Measurements from ENCODE around the gene NECAB2. TPM values are rescaled to one million over a fixed set of nuclear protein-coding genes. Genes with fewer than 3 reads are reported as not detected.

Gene NECAB2
- total RNA-seq, 1 donor from 2014 or later, result 12.6 TPM

- H2AFZ ChIP-seq (replicated peaks), result no peak overlapping the region
- Mint-ChIP-seq H3K9me3 (peaks cover 2% of the 10 kb centered on the region), H3K27me3 (ENCODE audit: insufficient read depth, low read depth) (peaks cover 29% of the 10 kb centered on the region), H3K36me3 (no peaks in the 10 kb centered on the region), H3K4me3 (no peak overlapping the region), H3K4me1 (peaks cover 57% of the 10 kb centered on the region), H3K27ac (peak overlapping the region; percentile 74)
- peaks cover 35% of the 10 kb centered on the region for H3F3A ChIP-seq (ENCODE audit: low read depth)
- no peak for DNase-seq (ENCODE audit: low spot score)
- H3K27ac ChIP-seq, result no peak overlapping the region
- H3K9me3 ChIP-seq (ENCODE audit: low read depth), result no peaks in the 10 kb centered on the region
- TF ChIP-seq EZH2 (IDR thresholded peaks at IDR 0.05) (no peak), CTCF (IDR thresholded peaks at IDR 0.05) (no peak), EZH2phosphoT487 (IDR thresholded peaks at IDR 0.05) (no peak)
- H3K36me3 ChIP-seq, result no peaks in the 10 kb centered on the region
- no peaks in the 10 kb centered on the region for H3K27me3 ChIP-seq
- no peak overlapping the region for H3K9ac ChIP-seq
- no peak overlapping the region for H3K4me3 ChIP-seq
- peaks cover 55% of the 10 kb centered on the region for H3K4me1 ChIP-seq
- H3K4me2 ChIP-seq, result peak overlapping the region; percentile 35
- no peaks in the 10 kb centered on the region for H3K79me2 ChIP-seq (ENCODE audit: low read depth)
- H4K20me1 ChIP-seq (ENCODE audit: low read depth), result peaks cover 8% of the 10 kb centered on the region
Observed at GRCh38 chr16:84041881-84042280, 73.8 kb downstream of the NECAB2 start.

GRCh38 chr16:84042308-84042878 lies 74.3 kb downstream of the NECAB2 start, which contains the start of gene SLC38A8:
SLC38A8 (minus strand) TSS chr16:84042795; CDS start chr16:84042157, 638 bp downstream.
- H2AFZ ChIP-seq (replicated peaks), result no peak within 1 kb of the TSS
- H3K27ac ChIP-seq, result no peak within 1 kb of the TSS
- H3K4me1 ChIP-seq, result peaks cover 55% of the 10 kb centered on the region
- H3K27ac Mint-ChIP-seq, result peak within 1 kb of the TSS; percentile 93
- H3K36me3 Mint-ChIP-seq, result no peaks in the 10 kb centered on the region
- H3K79me2 ChIP-seq (ENCODE audit: low read depth), result no peaks in the 10 kb centered on the region
- H3K36me3 ChIP-seq, result no peaks in the 10 kb centered on the region
- H3K4me2 ChIP-seq, result peak within 1 kb of the TSS; percentile 65
- H3K4me1 Mint-ChIP-seq, result peaks cover 60% of the 10 kb centered on the region
- no peak within 1 kb of the TSS for H3K4me3 ChIP-seq
- no peaks in the 10 kb centered on the region for H3K9me3 ChIP-seq (ENCODE audit: low read depth)
- H3K27me3 ChIP-seq, result no peaks in the 10 kb centered on the region
- TF ChIP-seq CTCF (IDR thresholded peaks at IDR 0.05) (no peak), EZH2 (IDR thresholded peaks at IDR 0.05) (no peak), EZH2phosphoT487 (IDR thresholded peaks at IDR 0.05) (no peak)
- peak within 1 kb of the TSS; percentile 48 for H3K4me3 Mint-ChIP-seq
- H3F3A ChIP-seq (ENCODE audit: low read depth), result peaks cover 35% of the 10 kb centered on the region
- peaks cover 31% of the 10 kb centered on the region for H3K27me3 Mint-ChIP-seq (ENCODE audit: insufficient read depth, low read depth)
- H3K9me3 Mint-ChIP-seq, result peaks cover 2% of the 10 kb centered on the region
- peaks cover 8% of the 10 kb centered on the region for H4K20me1 ChIP-seq (ENCODE audit: low read depth)
- no peak within 1 kb of the TSS for H3K9ac ChIP-seq
- no peak for DNase-seq (ENCODE audit: low spot score)

- Mint-ChIP-seq H3K4me1 (peaks cover 63% of the 10 kb centered on the region), H3K36me3 (no peaks in the 10 kb centered on the region)
- peak; percentile 28 for DNase-seq (ENCODE audit: low spot score)
Observed at GRCh38 chr16:84042879-84043485, 74.9 kb downstream of the NECAB2 start.

More at GRCh38 chr16:84042879-84043485, 74.9 kb downstream of the NECAB2 start:
- Mint-ChIP-seq H3K9me3 (peaks cover 2% of the 10 kb centered on the region), H3K4me3 (peak overlapping the region; percentile 48), H3K27me3 (ENCODE audit: insufficient read depth, low read depth) (peaks cover 29% of the 10 kb centered on the region), H3K27ac (peak overlapping the region; percentile 93)
- Histone ChIP-seq H3F3A (ENCODE audit: low read depth) (peaks cover 38% of the 10 kb centered on the region), H3K4me1 (peaks cover 56% of the 10 kb centered on the region), H3K9me3 (ENCODE audit: low read depth) (no peaks in the 10 kb centered on the region), H3K4me2 (peak overlapping the region; percentile 65), H3K9ac (no peak overlapping the region), H3K27ac (no peak overlapping the region), H3K36me3 (no peaks in the 10 kb centered on the region), H3K79me2 (ENCODE audit: low read depth) (no peaks in the 10 kb centered on the region), H4K20me1 (ENCODE audit: low read depth) (peaks cover 8% of the 10 kb centered on the region), H2AFZ (replicated peaks) (no peak overlapping the region), H3K4me3 (no peak overlapping the region), H3K27me3 (no peaks in the 10 kb centered on the region)
- no peak for TF ChIP-seq CTCF (IDR thresholded peaks at IDR 0.05)
- TF ChIP-seq EZH2phosphoT487 (IDR thresholded peaks at IDR 0.05), result no peak
- TF ChIP-seq EZH2 (IDR thresholded peaks at IDR 0.05), result no peak

Data from neural progenitor cell (in vitro differentiated cells).